Transverse colon (tissue), 4 donors: Measurements from ENCODE around the gene TMCC3. TPM values are rescaled to one million over a fixed set of nuclear protein-coding genes. Genes with fewer than 3 reads are reported as not detected.

Experiments
- DNase-seq: peaks from one replicate; pipeline ENCODE4 v3.0.0-alpha.2; 2019
- H3K27ac ChIP-seq, 4 donors: fragments of 200-600 bp; sonication (generic); 2 replicates each; pipeline ENCODE4 v1.5.1; 2016 to 2018; ENCODE audit warnings: inconsistent platforms in 4 of 4
- H3K27me3 ChIP-seq: fragments of 200-600 bp; sonication (generic); 2 replicates; pipeline ENCODE4 v1.5.1; 2017; ENCODE audit warnings: inconsistent platforms
- H3K36me3 ChIP-seq, 4 donors: fragments of 200-600 bp; sonication (generic); 2 replicates each; pipeline ENCODE4 v1.5.1; 2017 to 2019; ENCODE audit warnings: inconsistent platforms in 4 of 4
- H3K4me1 ChIP-seq, 4 donors: fragments of 200-600 bp; sonication (generic); 2 replicates each; pipeline ENCODE4 v1.5.1; 2017 to 2020; ENCODE audit warnings: inconsistent platforms in 4 of 4
- H3K4me3 ChIP-seq, 4 donors: fragments of 200-600 bp; sonication (generic); 1 replicate in 1 of 4; 2 replicates in 3 of 4; pipeline versions ENCODE4 v1.5.1 to v1.6.1; 2017 to 2019; ENCODE audit warnings: inconsistent platforms in 4 of 4
- H3K9me3 ChIP-seq, 2 donors: fragments of 200-600 bp; sonication (generic); 2 replicates each; pipeline ENCODE4 v1.5.1; 2017 to 2019; ENCODE audit warnings: inconsistent platforms in 2 of 2
- EP300 ChIP-seq: sonication (generic); formaldehyde crosslinking; IDR thresholded peaks from one replicate; pipeline ENCODE4 v1.6.1; 2017; ENCODE audit warnings: antibody characterized with exemption, low read depth
- POLR2A ChIP-seq: fragments of 450-650 bp; IDR thresholded peaks from one replicate; pipeline ENCODE4 v1.6.1; 2016; ENCODE audit warnings: antibody characterized with exemption, mild to moderate bottlenecking, moderate library complexity
- POLR2AphosphoS5 ChIP-seq, 3 donors: sonication (generic); formaldehyde crosslinking; IDR thresholded peaks; one replicate each; pipeline ENCODE4 v1.6.1; 2016; ENCODE audit warnings: antibody characterized with exemption in 3 of 3
- WGBS, 2 donors: methylation state at CpG; one replicate each; pipeline ENCODE4 v1.1.5; 2018; ENCODE audit warnings: low coverage in 1 of 2; 5-methylcytosine and 5-hydroxymethylcytosine counted together
- in situ Hi-C, 4 donors: fragments of 200-750 bp; cut with MboI; loops; one replicate each; pipeline versions ENCODE4 v1.15.0 to v1.15.1; 2017; ENCODE audit warnings: low sequenced_read_pairs in 3 of 4, low pct_ligation_motif_present in 1 of 4, low pct_unique_long_range_greater_than_20kb in 1 of 4
- intact Hi-C: fragments of 100-400 bp; cut with DNase I; formaldehyde crosslinking; loops from one replicate; pipeline ENCODE4 v1.15.1; 2023; ENCODE audit warnings: low total_unique reads
- total RNA-seq, 4 donors: library from RNA; depleted of rRNA; stranded (reverse); fragments of >200 nt; gene quantifications; one replicate each; pipeline ENCODE4 v1.1.0, GENCODE V29; 2016
- TF ChIP-seq, protein P1 (sequence below), 5 experiments: fragments of 200-600 bp in 3 of 5; fragments of 450-650 bp in 2 of 5; sonication (generic) in 3 of 5; IDR thresholded peaks; 1 replicate in 2 of 5; 2 replicates in 3 of 5; pipeline ENCODE4 v1.5.1; 2016 to 2017; ENCODE audit warnings: antibody characterized with exemption in 5 of 5, inconsistent platforms in 3 of 5, mild to moderate bottlenecking in 2 of 5, moderate library complexity in 1 of 5

The TMCC3 gene
- total RNA-seq, 4 donors from 2014 or later = 6.4 to 79.3 (median 65.9) TPM

DNA sequence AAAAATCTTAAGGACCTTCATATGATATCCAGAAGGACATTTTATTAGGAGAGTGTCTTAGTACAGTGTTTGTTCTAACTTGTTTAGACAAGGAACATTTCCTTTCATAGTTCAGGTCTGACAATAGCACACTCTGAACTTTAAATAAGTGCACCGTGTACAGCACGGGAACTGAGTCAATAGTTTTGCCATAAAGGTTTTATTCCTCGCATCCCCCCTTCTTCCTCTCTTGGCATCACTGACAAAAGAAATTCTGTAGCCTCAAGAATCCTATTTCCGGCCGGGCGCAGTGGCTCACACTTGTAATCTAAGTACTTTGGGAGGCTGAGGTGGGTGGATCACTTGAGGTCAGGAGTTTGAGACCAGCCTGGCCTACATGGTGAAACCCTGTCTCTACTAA is 58.3 kb downstream of the TMCC3 start:
- H3K36me3 ChIP-seq = no peaks in the 10 kb centered on the region
- H3K27ac ChIP-seq = peak overlapping the region; percentile 30 to 68 (median 49)
- in situ Hi-C loops = no loop called here
- no peak overlapping the region for H3K4me3 ChIP-seq
- intact Hi-C loops = no loop called here
- WGBS, 2 donors = 48 to 50% methylated on average over 6 of the region's 6 CpGs
- no peak for DNase-seq
- no peaks in the 10 kb centered on the region for H3K27me3 ChIP-seq
- TF ChIP-seq POLR2A (no peak), POLR2AphosphoS5 (IDR thresholded peaks at IDR 0.05) (no peak), EP300 (no peak)
- TF ChIP-seq, protein P1, sequence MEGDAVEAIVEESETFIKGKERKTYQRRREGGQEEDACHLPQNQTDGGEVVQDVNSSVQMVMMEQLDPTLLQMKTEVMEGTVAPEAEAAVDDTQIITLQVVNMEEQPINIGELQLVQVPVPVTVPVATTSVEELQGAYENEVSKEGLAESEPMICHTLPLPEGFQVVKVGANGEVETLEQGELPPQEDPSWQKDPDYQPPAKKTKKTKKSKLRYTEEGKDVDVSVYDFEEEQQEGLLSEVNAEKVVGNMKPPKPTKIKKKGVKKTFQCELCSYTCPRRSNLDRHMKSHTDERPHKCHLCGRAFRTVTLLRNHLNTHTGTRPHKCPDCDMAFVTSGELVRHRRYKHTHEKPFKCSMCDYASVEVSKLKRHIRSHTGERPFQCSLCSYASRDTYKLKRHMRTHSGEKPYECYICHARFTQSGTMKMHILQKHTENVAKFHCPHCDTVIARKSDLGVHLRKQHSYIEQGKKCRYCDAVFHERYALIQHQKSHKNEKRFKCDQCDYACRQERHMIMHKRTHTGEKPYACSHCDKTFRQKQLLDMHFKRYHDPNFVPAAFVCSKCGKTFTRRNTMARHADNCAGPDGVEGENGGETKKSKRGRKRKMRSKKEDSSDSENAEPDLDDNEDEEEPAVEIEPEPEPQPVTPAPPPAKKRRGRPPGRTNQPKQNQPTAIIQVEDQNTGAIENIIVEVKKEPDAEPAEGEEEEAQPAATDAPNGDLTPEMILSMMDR (IDR thresholded peaks at IDR 0.05) = no peak
- H3K4me1 ChIP-seq = peaks cover 20 to 53% (median 32%) of the 10 kb centered on the region in 4 donors
- no peaks in the 10 kb centered on the region for H3K9me3 ChIP-seq

DNA sequence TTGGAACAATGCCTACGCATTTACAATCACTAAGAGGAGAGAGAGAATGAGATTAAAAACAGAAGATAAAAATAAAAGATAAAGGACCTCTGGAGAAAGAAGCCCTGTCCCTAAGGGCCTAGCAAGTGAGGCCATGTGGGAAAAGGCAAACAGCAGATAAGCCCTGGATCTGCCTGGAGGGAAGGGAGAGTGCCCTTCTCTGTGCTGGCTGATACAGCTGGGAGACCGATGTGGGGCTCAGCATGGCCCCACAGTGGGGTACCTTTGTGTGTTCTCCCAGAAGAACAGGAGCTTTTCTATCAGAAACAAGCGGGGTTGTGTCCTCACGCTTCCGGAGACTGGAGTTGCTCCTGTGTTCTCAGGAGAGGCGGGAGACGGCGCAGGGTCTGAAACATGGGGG is 59.9 kb downstream of the TMCC3 start:
- intact Hi-C loops (no loop called here), in situ Hi-C loops (no loop called here)
- Histone ChIP-seq H3K4me1 (peaks cover 25 to 61% (median 46%) of the 10 kb centered on the region in 4 donors), H3K27ac (peak overlapping the region; percentile 18 to 43 (median 26)), H3K27me3 (no peaks in the 10 kb centered on the region), H3K4me3 (no peak overlapping the region), H3K36me3 (no peaks in the 10 kb centered on the region), H3K9me3 (no peaks in the 10 kb centered on the region)
- TF ChIP-seq POLR2AphosphoS5 (IDR thresholded peaks at IDR 0.05) (no peak), POLR2A (no peak), EP300 (no peak)
- TF ChIP-seq, protein P1 (IDR thresholded peaks at IDR 0.05) = no peak
- DNase-seq = no peak
- 31 to 86% methylated on average over 2 to 8 of the region's 8 CpGs for WGBS, 2 donors

DNA sequence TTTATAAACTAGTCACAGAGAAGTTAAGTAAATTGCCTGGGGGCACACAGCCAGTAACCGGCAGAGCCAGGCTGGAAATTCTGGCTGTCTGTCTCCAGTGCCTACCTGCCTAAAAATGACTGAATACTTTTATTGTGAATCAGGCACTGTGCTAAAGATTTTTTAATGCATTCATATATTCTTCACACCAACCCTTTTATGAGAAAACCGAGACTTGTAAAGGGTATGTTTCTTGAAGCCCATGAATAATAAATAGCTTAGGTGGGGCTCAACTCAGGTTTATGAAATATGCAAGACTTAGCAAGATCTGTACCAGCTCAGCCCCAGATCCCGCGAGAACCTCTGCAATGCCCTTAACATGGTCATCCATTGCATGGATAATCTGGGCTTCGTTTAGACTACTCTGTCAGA is 60.8 kb downstream of the TMCC3 start:
- H3K27me3 ChIP-seq = no peaks in the 10 kb centered on the region
- in situ Hi-C loops (no loop called here), intact Hi-C loops (no loop called here)
- no peak overlapping the region for H3K4me3 ChIP-seq
- no peaks in the 10 kb centered on the region for H3K9me3 ChIP-seq
- H3K4me1 ChIP-seq = peaks cover 25 to 64% (median 51%) of the 10 kb centered on the region in 4 donors
- TF ChIP-seq, protein P1 (IDR thresholded peaks at IDR 0.05) = no peak
- TF ChIP-seq POLR2A (no peak), POLR2AphosphoS5 (IDR thresholded peaks at IDR 0.05) (no peak), EP300 (no peak)
- no peak for DNase-seq
- H3K36me3 ChIP-seq = no peaks in the 10 kb centered on the region
- WGBS, 2 donors = 73 to 91% methylated on average over 3 to 5 of the region's 5 CpGs
- H3K27ac ChIP-seq = peak overlapping the region in 1 of 4 donors; percentile 21

DNA sequence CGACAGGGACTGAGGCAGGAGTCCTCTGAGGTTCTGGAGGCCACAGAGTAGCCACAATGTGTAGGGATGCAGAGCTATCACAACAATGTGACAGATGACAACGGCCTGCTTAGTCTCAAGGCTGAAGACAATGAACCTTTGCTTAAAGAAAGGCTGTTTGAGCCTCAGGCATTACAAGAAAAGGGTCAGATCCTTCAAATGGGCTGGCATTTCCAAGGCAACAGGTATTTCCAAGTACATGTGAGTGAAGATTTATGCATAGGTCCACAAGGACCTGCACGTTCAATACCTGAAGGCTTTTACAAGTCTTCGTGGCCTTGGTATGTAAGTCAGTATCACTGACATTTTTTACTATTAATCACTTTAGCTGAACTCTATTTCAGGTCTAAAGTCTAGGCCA is 62.0 kb downstream of the TMCC3 start:
- no peak overlapping the region for H3K4me3 ChIP-seq
- intact Hi-C loops (no loop called here), in situ Hi-C loops (no loop called here)
- no peak for DNase-seq
- 62% methylated on average over 4 of the region's 4 CpGs; no CpG with 5 or more reads in 1 of the 2 donors for WGBS, 2 donors
- no peaks in the 10 kb centered on the region for H3K9me3 ChIP-seq
- TF ChIP-seq, protein P1 (IDR thresholded peaks at IDR 0.05) = no peak
- no peak for TF ChIP-seq POLR2A
- no peak for TF ChIP-seq EP300
- no peak for TF ChIP-seq POLR2AphosphoS5 (IDR thresholded peaks at IDR 0.05)
- H3K27ac ChIP-seq = peak overlapping the region; percentile 80 to 84 (median 81)
- H3K27me3 ChIP-seq = no peaks in the 10 kb centered on the region
- H3K4me1 ChIP-seq = peaks cover 25 to 64% (median 51%) of the 10 kb centered on the region in 4 donors
- H3K36me3 ChIP-seq = no peaks in the 10 kb centered on the region
